Fibroblast of lung (primary cell): ENCODE results near the gene CYP2C19. TPM values are rescaled to one million over a fixed set of nuclear protein-coding genes. Genes with fewer than 3 reads are reported as not detected.

Experiments
- DNase-seq, 2 donors: peaks; one replicate each; pipeline versions ENCODE4 v3.0.0 to v3.0.0-alpha.2; 2010; ENCODE audit warnings: low read depth in 2 of 2
- H2AFZ ChIP-seq: 2 replicates; pipeline ENCODE4 v1.5.1; 2012; ENCODE audit warnings: low read length, control low read depth, inconsistent platforms
- H3K27ac ChIP-seq: 2 replicates; pipeline ENCODE4 v1.5.1; 2011; ENCODE audit warnings: low read length, control low read depth; ENCODE audit not compliant: insufficient read depth
- H3K27me3 ChIP-seq: 2 replicates; pipeline ENCODE4 v1.5.1; 2011; ENCODE audit warnings: mild to moderate bottlenecking, low read length; ENCODE audit not compliant: control insufficient read depth, insufficient read depth
- H3K36me3 ChIP-seq: 2 replicates; pipeline ENCODE4 v1.5.1; 2011; ENCODE audit warnings: low read length; ENCODE audit not compliant: control insufficient read depth, insufficient read depth
- H3K4me1 ChIP-seq: 2 replicates; pipeline ENCODE4 v1.5.1; 2011; ENCODE audit warnings: low read length; ENCODE audit not compliant: control insufficient read depth, insufficient read depth; ENCODE audit errors: extremely low read depth
- H3K4me2 ChIP-seq: 2 replicates; pipeline ENCODE4 v1.5.1; 2011; ENCODE audit warnings: low read length, control low read depth; ENCODE audit not compliant: insufficient read depth; ENCODE audit errors: extremely low read depth
- H3K4me3 ChIP-seq, 4 experiments: fragments of 200-600 bp in 1 of 4; sonication (generic) in 1 of 4; replicated peaks in 1 of 4; 2 replicates each; pipeline ENCODE4 v1.5.1; 2011 to 2016; ENCODE audit warnings: low read length in 4 of 4, low read depth in 3 of 4, mild to moderate bottlenecking in 3 of 4, control low read depth in 2 of 4, inconsistent platforms in 1 of 4, mixed read lengths in 1 of 4; ENCODE audit not compliant: insufficient read depth in 1 of 4; ENCODE audit errors: control extremely low read depth in 1 of 4
- H3K79me2 ChIP-seq: 2 replicates; pipeline ENCODE4 v1.5.1; 2012; ENCODE audit warnings: mild to moderate bottlenecking, low read length, inconsistent platforms; ENCODE audit not compliant: control insufficient read depth, insufficient read depth
- H3K9ac ChIP-seq: 2 replicates; pipeline ENCODE4 v1.5.1; 2011; ENCODE audit warnings: mild to moderate bottlenecking, low read length, control low read depth; ENCODE audit not compliant: insufficient read depth
- H3K9me3 ChIP-seq: 2 replicates; pipeline ENCODE4 v1.5.1; 2012; ENCODE audit warnings: low read depth, low read length; ENCODE audit not compliant: control insufficient read depth, insufficient read depth
- H4K20me1 ChIP-seq: 2 replicates; pipeline ENCODE4 v1.5.1; 2011; ENCODE audit warnings: low read length; ENCODE audit not compliant: control insufficient read depth, insufficient read depth; ENCODE audit errors: extremely low read depth
- EZH2 ChIP-seq: IDR thresholded peaks from 2 replicates; pipeline ENCODE4 v1.5.1; 2012; ENCODE audit warnings: low read length, control low read depth, mild to moderate bottlenecking; ENCODE audit errors: missing control alignments
- polyA plus RNA-seq, 2 donors: library from polyadenylated mRNA; depleted of rRNA in 1 of 2; stranded (reverse) in 1 of 2; unstranded in 1 of 2; fragments of >200 nt; gene quantifications; 2 replicates each; pipeline ENCODE4 v1.2.1, GENCODE V29; 2011 to 2012; ENCODE audit warnings: missing spikeins in 1 of 2
- total RNA-seq: library from RNA; depleted of rRNA; stranded (reverse); fragments of >200 nt; gene quantifications from 2 replicates; pipeline ENCODE4 v1.2.1, GENCODE V29; 2014
- TF ChIP-seq, protein P1 (sequence below), 2 donors: IDR thresholded peaks in 1 of 2; conservative IDR thresholded peaks in 1 of 2; 1 replicate in 1 of 2; 2 replicates in 1 of 2; pipeline ENCODE4 v1.5.1; 2011 to 2012; ENCODE audit warnings: low read length in 2 of 2, control low read depth in 1 of 2, inconsistent platforms in 1 of 2, low read depth in 1 of 2, mild to moderate bottlenecking in 1 of 2

Gene CYP2C19
- total and polyA plus RNA-seq, 2 donors (not counting 1 experiment from before 2014, with no cell fraction given) = not detected

- Histone ChIP-seq H3K9ac (no peak overlapping the region), H3K9me3 (no peaks in the 10 kb centered on the region), H2AFZ (no peak overlapping the region), H3K4me3 (no peak overlapping the region), H3K4me1 (no peaks in the 10 kb centered on the region), H3K27ac (no peak overlapping the region), H4K20me1 (no peaks in the 10 kb centered on the region), H3K4me2 (no peak overlapping the region), H3K27me3 (no peaks in the 10 kb centered on the region), H3K79me2 (no peaks in the 10 kb centered on the region), H3K36me3 (no peaks in the 10 kb centered on the region)
- no peak for TF ChIP-seq EZH2
- TF ChIP-seq, protein P1, sequence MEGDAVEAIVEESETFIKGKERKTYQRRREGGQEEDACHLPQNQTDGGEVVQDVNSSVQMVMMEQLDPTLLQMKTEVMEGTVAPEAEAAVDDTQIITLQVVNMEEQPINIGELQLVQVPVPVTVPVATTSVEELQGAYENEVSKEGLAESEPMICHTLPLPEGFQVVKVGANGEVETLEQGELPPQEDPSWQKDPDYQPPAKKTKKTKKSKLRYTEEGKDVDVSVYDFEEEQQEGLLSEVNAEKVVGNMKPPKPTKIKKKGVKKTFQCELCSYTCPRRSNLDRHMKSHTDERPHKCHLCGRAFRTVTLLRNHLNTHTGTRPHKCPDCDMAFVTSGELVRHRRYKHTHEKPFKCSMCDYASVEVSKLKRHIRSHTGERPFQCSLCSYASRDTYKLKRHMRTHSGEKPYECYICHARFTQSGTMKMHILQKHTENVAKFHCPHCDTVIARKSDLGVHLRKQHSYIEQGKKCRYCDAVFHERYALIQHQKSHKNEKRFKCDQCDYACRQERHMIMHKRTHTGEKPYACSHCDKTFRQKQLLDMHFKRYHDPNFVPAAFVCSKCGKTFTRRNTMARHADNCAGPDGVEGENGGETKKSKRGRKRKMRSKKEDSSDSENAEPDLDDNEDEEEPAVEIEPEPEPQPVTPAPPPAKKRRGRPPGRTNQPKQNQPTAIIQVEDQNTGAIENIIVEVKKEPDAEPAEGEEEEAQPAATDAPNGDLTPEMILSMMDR (conservative IDR thresholded peaks at IDR 0.05 in 1 of 2, IDR thresholded peaks at IDR 0.05 in 1 of 2; ENCODE audit: low read depth in 1 of 2, low read length in 2 of 2) = no peak
- DNase-seq = no peak
Measured at GRCh38 chr10:94902080-94902479, 139.6 kb downstream of the CYP2C19 start.

- Histone ChIP-seq H3K4me3 (no peak overlapping the region), H3K9me3 (no peaks in the 10 kb centered on the region), H3K4me1 (no peaks in the 10 kb centered on the region), H3K36me3 (no peaks in the 10 kb centered on the region), H3K27ac (no peak overlapping the region), H4K20me1 (no peaks in the 10 kb centered on the region), H3K27me3 (no peaks in the 10 kb centered on the region), H3K79me2 (no peaks in the 10 kb centered on the region), H2AFZ (no peak overlapping the region), H3K4me2 (no peak overlapping the region), H3K9ac (no peak overlapping the region)
- DNase-seq = no peak
- TF ChIP-seq EZH2 = no peak
- TF ChIP-seq, protein P1 (conservative IDR thresholded peaks at IDR 0.05 in 1 of 2, IDR thresholded peaks at IDR 0.05 in 1 of 2; ENCODE audit: low read depth in 1 of 2, low read length in 2 of 2) = no peak
Measured at GRCh38 chr10:94902570-94902969, 140.1 kb downstream of the CYP2C19 start.

Other genes with a start within 250 kb of the CYP2C19 start
- gene HELLS, start 216.9 kb upstream of the CYP2C19 start, total RNA-seq = 3.9 and 5.6 TPM in 2 replicates
- 18.3 and 43.9 TPM in 2 replicates for gene HELLS, start 216.9 kb upstream of the CYP2C19 start, polyA plus RNA-seq
- gene CYP2C18, start 79.0 kb upstream of the CYP2C19 start, total RNA-seq = not detected in 2 replicates
- 0.02 TPM in 1 of 2 replicates, not detected in the other for gene CYP2C18, start 79.0 kb upstream of the CYP2C19 start, polyA plus RNA-seq
- not detected in 2 replicates for gene CYP2C9, start 176.0 kb downstream of the CYP2C19 start, total RNA-seq
- gene CYP2C9, start 176.0 kb downstream of the CYP2C19 start, polyA plus RNA-seq = not detected in 2 replicates